Tibial nerve (tissue), 4 donors: Measurements from ENCODE around the gene FAM83G.

Source experiments
- EP300 ChIP-seq, 2 donors: sonication (generic); formaldehyde crosslinking; IDR thresholded peaks; one replicate each; pipeline ENCODE4 v1.6.1; 2017; ENCODE audit warnings: antibody characterized with exemption in 2 of 2, mild to moderate bottlenecking in 1 of 2
- POLR2A ChIP-seq, 2 donors: fragments of 450-650 bp; IDR thresholded peaks; one replicate each; pipeline ENCODE4 v1.6.1; 2017; ENCODE audit warnings: antibody characterized with exemption in 2 of 2, mild to moderate bottlenecking in 2 of 2, moderate library complexity in 2 of 2
- TF ChIP-seq, protein P1 (sequence below), 5 experiments: fragments of 200-600 bp in 3 of 5; fragments of 450-650 bp in 2 of 5; sonication (generic) in 3 of 5; IDR thresholded peaks; one replicate each; pipeline ENCODE4 v1.5.1; 2016 to 2019; ENCODE audit warnings: antibody characterized with exemption in 5 of 5, mild to moderate bottlenecking in 3 of 5, moderate library complexity in 2 of 5

DNA sequence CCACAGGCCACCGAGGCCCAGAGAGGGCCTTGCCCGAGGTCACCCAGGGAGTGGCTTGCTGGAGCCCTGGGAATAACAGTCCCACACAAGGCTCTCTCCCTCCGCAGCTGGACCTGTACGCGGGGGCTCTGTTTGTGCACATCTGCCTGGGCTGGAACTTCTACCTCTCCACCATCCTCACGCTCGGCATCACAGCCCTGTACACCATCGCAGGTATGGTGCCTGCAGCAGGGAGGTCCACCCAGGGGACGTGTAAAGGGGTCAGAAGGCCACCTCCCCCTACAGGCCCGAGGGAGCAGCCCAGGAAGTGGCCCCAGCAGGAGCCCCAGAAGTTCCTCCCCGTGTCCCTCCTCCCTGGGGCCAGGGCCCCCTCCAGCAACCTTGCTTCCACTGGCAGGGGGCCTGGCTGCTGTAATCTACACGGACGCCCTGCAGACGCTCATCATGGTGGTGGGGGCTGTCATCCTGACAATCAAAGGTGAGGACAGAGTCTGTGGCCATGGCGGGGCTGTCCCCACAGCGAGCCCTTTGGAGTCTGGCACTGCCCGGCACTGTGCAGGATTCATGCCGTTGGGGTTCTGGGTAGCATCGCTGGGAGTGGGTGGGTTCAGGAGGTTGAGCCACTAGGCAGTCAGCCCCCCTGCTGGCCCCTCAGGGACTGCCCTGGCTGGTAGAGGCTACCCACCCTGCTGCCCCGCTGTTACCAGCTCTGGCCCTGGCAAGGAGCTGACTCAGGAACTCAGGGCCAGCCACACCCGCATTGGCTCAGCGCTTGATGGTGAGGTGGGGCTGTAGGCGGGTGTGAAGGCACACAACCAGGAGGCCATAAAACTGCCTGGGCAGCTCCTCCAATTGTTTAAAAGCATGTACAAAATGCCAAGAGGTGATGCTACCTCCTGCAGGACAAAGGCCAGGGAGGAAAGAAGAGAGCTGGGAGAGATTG lies 35.3 kb downstream of the FAM83G start:
- TF ChIP-seq, protein P1, sequence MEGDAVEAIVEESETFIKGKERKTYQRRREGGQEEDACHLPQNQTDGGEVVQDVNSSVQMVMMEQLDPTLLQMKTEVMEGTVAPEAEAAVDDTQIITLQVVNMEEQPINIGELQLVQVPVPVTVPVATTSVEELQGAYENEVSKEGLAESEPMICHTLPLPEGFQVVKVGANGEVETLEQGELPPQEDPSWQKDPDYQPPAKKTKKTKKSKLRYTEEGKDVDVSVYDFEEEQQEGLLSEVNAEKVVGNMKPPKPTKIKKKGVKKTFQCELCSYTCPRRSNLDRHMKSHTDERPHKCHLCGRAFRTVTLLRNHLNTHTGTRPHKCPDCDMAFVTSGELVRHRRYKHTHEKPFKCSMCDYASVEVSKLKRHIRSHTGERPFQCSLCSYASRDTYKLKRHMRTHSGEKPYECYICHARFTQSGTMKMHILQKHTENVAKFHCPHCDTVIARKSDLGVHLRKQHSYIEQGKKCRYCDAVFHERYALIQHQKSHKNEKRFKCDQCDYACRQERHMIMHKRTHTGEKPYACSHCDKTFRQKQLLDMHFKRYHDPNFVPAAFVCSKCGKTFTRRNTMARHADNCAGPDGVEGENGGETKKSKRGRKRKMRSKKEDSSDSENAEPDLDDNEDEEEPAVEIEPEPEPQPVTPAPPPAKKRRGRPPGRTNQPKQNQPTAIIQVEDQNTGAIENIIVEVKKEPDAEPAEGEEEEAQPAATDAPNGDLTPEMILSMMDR (IDR thresholded peaks at IDR 0.05): no peak
- TF ChIP-seq POLR2A (IDR thresholded peaks at IDR 0.05): no peak
- no peak for TF ChIP-seq EP300 (IDR thresholded peaks at IDR 0.05)
